GM21360 (cell line): ENCODE data around the gene SLC16A11.

ENCODE experiments used
- ATAC-seq: cut with Tn5 transposase; IDR thresholded peaks from one replicate; pipeline ENCODE4 v1.9.1; 2021; ENCODE audit warnings: mild to moderate bottlenecking, moderate library complexity; ENCODE audit not compliant: unreplicated experiment

Gene SLC16A11

GRCh38 chr17:7027335-7027734 is 16.6 kb downstream of the SLC16A11 start:
- no peak for ATAC-seq

- no peak for ATAC-seq
Observed at GRCh38 chr17:7026471-7027115, 17.3 kb downstream of the SLC16A11 start.

GRCh38 chr17:7025245-7025644 is 18.6 kb downstream of the SLC16A11 start:
- ATAC-seq: no peak

- no peak for ATAC-seq
Observed at GRCh38 chr17:7024402-7024785, 19.5 kb downstream of the SLC16A11 start.

GRCh38 chr17:7023576-7024401 is 20.1 kb downstream of the SLC16A11 start:
- no peak for ATAC-seq

- ATAC-seq: no peak
Observed at GRCh38 chr17:7022781-7023571, 20.9 kb downstream of the SLC16A11 start, which contains the start of gene BCL6B. BCL6B (plus strand) TSS chr17:7023050; CDS start chr17:7023672, 622 bp downstream.

GRCh38 chr17:7021993-7022778 is 21.7 kb downstream of the SLC16A11 start:
- ATAC-seq: peak; percentile 69

- ATAC-seq: no peak
Observed at GRCh38 chr17:7020894-7021664, 22.8 kb downstream of the SLC16A11 start.

- no peak for ATAC-seq
Observed at GRCh38 chr17:7019839-7020519, 23.9 kb downstream of the SLC16A11 start.

GRCh38 chr17:7019367-7019766 is 24.5 kb downstream of the SLC16A11 start:
- ATAC-seq: no peak

- ATAC-seq: no peak
Observed at GRCh38 chr17:7018331-7018964, 25.4 kb downstream of the SLC16A11 start.

GRCh38 chr17:7017827-7018200 is 26.1 kb downstream of the SLC16A11 start:
- no peak for ATAC-seq

- ATAC-seq: no peak
Observed at GRCh38 chr17:7016886-7017826, 26.7 kb downstream of the SLC16A11 start.

GRCh38 chr17:7016418-7016817 is 27.5 kb downstream of the SLC16A11 start:
- no peak for ATAC-seq

- peak; percentile 3 for ATAC-seq
Observed at GRCh38 chr17:7014995-7015958, 28.6 kb downstream of the SLC16A11 start.

GRCh38 chr17:7014261-7014994 is 29.5 kb downstream of the SLC16A11 start:
- peak; percentile 65 for ATAC-seq
